HCT116 (cell line): ENCODE measurements around the gene PRSS36. TPM values are rescaled to one million over a fixed set of nuclear protein-coding genes. Genes with fewer than 3 reads are reported as not detected.

ENCODE experiments used
- ATAC-seq: fragments of 200-7000 bp; cut with Tn5 transposase; 2 replicates; pipeline ENCODE4 v1.9.1; 2020; ENCODE audit warnings: mild to moderate bottlenecking, moderate library complexity
- BruUV-seq: library from RNA; stranded (reverse); fragments of 400-500 nt; replicated peaks from 2 replicates; lab custom pipeline; 2021; lab: Mats Ljungman, UMichigan
- CTCF ChIA-PET: fragments of 300-600 bp; sonication (Branson Sonifier 250); formaldehyde crosslinking; loops from one replicate; lab custom pipeline; 2021; ENCODE audit warnings: antibody characterized with exemption; lab: Charles Lee
- POLR2A ChIA-PET: fragments of 300-600, 350-600 bp; sonication (Branson Sonifier 250); formaldehyde crosslinking; loops from one replicate; lab custom pipeline; 2021; ENCODE audit warnings: antibody characterized with exemption; lab: Charles Lee
- RAD21 ChIA-PET, 2 experiments: fragments of 300-600 bp; sonication (Branson Sonifier 250); formaldehyde crosslinking; loops; one replicate each; lab custom pipeline; 2023; ENCODE audit warnings: low total read pairs in 2 of 2; ENCODE audit not compliant: uncharacterized antibody in 2 of 2, unreplicated experiment in 2 of 2, low non-redundant PET in 1 of 2; lab: Charles Lee
- DNase-seq: peaks from one replicate; pipeline ENCODE4 v3.0.0-alpha.2; 2010; ENCODE audit warnings: low read depth, low spot score
- H2AFZ ChIP-seq: fragments of 200-600 bp; shearing (Covaris generic), sonication (generic); 2 replicates; pipeline ENCODE4 v1.6.1; 2017; ENCODE audit warnings: low read depth, mixed run types, mixed read lengths, antibody characterized with exemption, low read length; ENCODE audit not compliant: poor library complexity, severe bottlenecking
- H3K27ac ChIP-seq: 2 replicates; pipeline ENCODE4 v1.5.1; 2012; ENCODE audit warnings: low read depth, low read length
- H3K27me3 ChIP-seq: fragments of 200-600 bp; sonication (generic); 2 replicates; pipeline ENCODE4 v1.6.1; 2016; ENCODE audit warnings: mixed run types, low read length, mixed read lengths; ENCODE audit not compliant: insufficient read depth
- H3K36me3 ChIP-seq, 2 experiments: fragments of 200-500 bp in 1 of 2; fragments of 200-600 bp in 1 of 2; sonication (Bioruptor generic) in 1 of 2; sonication (generic) in 1 of 2; 2 replicates each; pipeline versions ENCODE4 v1.5.1 to v1.6.1; 2014 to 2016; ENCODE audit warnings: low read length in 2 of 2, inconsistent platforms in 1 of 2, mixed read lengths in 1 of 2, mixed run types in 1 of 2; ENCODE audit not compliant: insufficient read depth in 2 of 2, control insufficient read depth in 1 of 2
- H3K4me1 ChIP-seq, 2 experiments: fragments of 200-600 bp in 1 of 2; sonication (generic) in 1 of 2; 2 replicates each; pipeline versions ENCODE4 v1.5.1 to v1.6.1; 2012 to 2017; ENCODE audit warnings: low read length in 2 of 2, inconsistent platforms in 1 of 2, mild to moderate bottlenecking in 1 of 2, mixed read lengths in 1 of 2, mixed run types in 1 of 2, moderate library complexity in 1 of 2; ENCODE audit not compliant: insufficient read depth in 2 of 2, control insufficient read depth in 1 of 2
- H3K4me2 ChIP-seq: fragments of 200-600 bp; sonication (generic); 2 replicates; pipeline ENCODE4 v1.6.1; 2017; ENCODE audit warnings: mixed run types, low read length, mixed read lengths
- H3K4me3 ChIP-seq, 2 experiments: fragments of 200-600 bp in 1 of 2; sonication (generic) in 1 of 2; replicated peaks in 1 of 2; 2 replicates each; pipeline ENCODE4 v1.5.1; 2011 to 2016; ENCODE audit warnings: low read length in 2 of 2, control low read depth in 1 of 2, low read depth in 1 of 2, mild to moderate bottlenecking in 1 of 2, mixed read lengths in 1 of 2, mixed run types in 1 of 2
- H3K79me2 ChIP-seq: fragments of 200-600 bp; sonication (generic); 2 replicates; pipeline ENCODE4 v1.6.1; 2017; ENCODE audit warnings: mild to moderate bottlenecking, mixed run types, low read length, moderate library complexity, mixed read lengths; ENCODE audit not compliant: insufficient read depth
- H3K9ac ChIP-seq: fragments of 200-600 bp; sonication (generic); 2 replicates; pipeline ENCODE4 v1.6.1; 2016; ENCODE audit warnings: low read length, mixed read lengths
- H3K9me2 ChIP-seq: fragments of 200-600 bp; sonication (generic), shearing (Covaris generic); 2 replicates; pipeline ENCODE4 v1.6.1; 2017; ENCODE audit warnings: mixed run types, mild to moderate bottlenecking, moderate library complexity; ENCODE audit not compliant: insufficient read depth
- H3K9me3 ChIP-seq, 2 experiments: fragments of 200-500 bp in 1 of 2; fragments of 200-600 bp in 1 of 2; sonication (Bioruptor generic) in 1 of 2; sonication (generic) in 1 of 2; 2 replicates each; pipeline ENCODE4 v1.6.1; 2014 to 2017; ENCODE audit warnings: low read length in 2 of 2, mixed read lengths in 2 of 2, inconsistent platforms in 1 of 2, low read depth in 1 of 2, mild to moderate bottlenecking in 1 of 2, mixed run types in 1 of 2, moderate library complexity in 1 of 2; ENCODE audit not compliant: control insufficient read depth in 1 of 2, insufficient read depth in 1 of 2
- H4K20me1 ChIP-seq: fragments of 200-600 bp; sonication (generic), shearing (Covaris generic); 2 replicates; pipeline ENCODE4 v1.6.1; 2017; ENCODE audit warnings: mixed run types, mild to moderate bottlenecking, moderate library complexity; ENCODE audit not compliant: insufficient read depth
- CBX3 ChIP-seq: IDR thresholded peaks from 2 replicates; pipeline ENCODE4 v1.6.1; 2012; ENCODE audit warnings: low read depth
- CEBPB ChIP-seq: IDR thresholded peaks from 2 replicates; pipeline ENCODE4 v1.6.1; 2012; ENCODE audit warnings: low read depth
- ELF1 ChIP-seq: IDR thresholded peaks from 2 replicates; pipeline ENCODE4 v1.6.1; 2012; ENCODE audit warnings: low read depth, borderline replicate concordance
- EZH2 ChIP-seq: fragments of 200-600 bp; sonication (generic); IDR thresholded peaks from 2 replicates; pipeline ENCODE4 v1.6.1; 2017; ENCODE audit warnings: antibody characterized with exemption, mixed run types
- FOSL1 ChIP-seq: IDR thresholded peaks from 2 replicates; pipeline ENCODE4 v1.6.1; 2012; ENCODE audit warnings: low read depth
- JUND ChIP-seq: IDR thresholded peaks from 2 replicates; pipeline ENCODE4 v1.6.1; 2012
- POLR2A ChIP-seq: IDR thresholded peaks from 2 replicates; pipeline ENCODE4 v1.7.0; 2011; ENCODE audit warnings: borderline replicate concordance; ENCODE audit not compliant: insufficient read depth, insufficient read length; ENCODE audit errors: extremely low read depth
- POLR2AphosphoS5 ChIP-seq: IDR thresholded peaks from 2 replicates; pipeline ENCODE4 v1.6.1; 2011; ENCODE audit warnings: mild to moderate bottlenecking, low read depth, low read length, moderate library complexity
- SIN3A ChIP-seq: IDR thresholded peaks from 2 replicates; pipeline ENCODE4 v1.6.1; 2012; ENCODE audit warnings: low read depth
- SP1 ChIP-seq: IDR thresholded peaks from 2 replicates; pipeline ENCODE4 v1.6.1; 2012; ENCODE audit warnings: low read depth
- SRF ChIP-seq: IDR thresholded peaks from 2 replicates; pipeline ENCODE4 v1.6.1; 2012; ENCODE audit warnings: low read depth
- YY1 ChIP-seq: IDR thresholded peaks from 2 replicates; pipeline ENCODE4 v1.6.1; 2011; ENCODE audit warnings: low read length, low read depth, moderate library complexity, mild to moderate bottlenecking; ENCODE audit not compliant: insufficient replicate concordance; ENCODE audit errors: extremely low read depth
- ZFX ChIP-seq: fragments of 450-650 bp; IDR thresholded peaks from 2 replicates; pipeline ENCODE4 v1.6.1; 2017
- ZNF274 ChIP-seq: fragments of 200-500 bp; sonication (Bioruptor generic); IDR thresholded peaks from 2 replicates; pipeline ENCODE4 v1.6.1; 2014; ENCODE audit warnings: mild to moderate bottlenecking, low read depth, low read length, inconsistent platforms
- intact Hi-C: fragments of 100-400 bp; cut with micrococcal nuclease; formaldehyde crosslinking; loops from 2 replicates; pipeline ENCODE4 v1.10.0; 2022
- total RNA-seq: library from RNA; stranded (reverse); gene quantifications from one replicate; pipeline ENCODE4 v1.2.1, GENCODE V29; 2021; ENCODE audit not compliant: unreplicated experiment
- TF ChIP-seq, protein P1 (sequence below): IDR thresholded peaks from 2 replicates; pipeline ENCODE4 v1.6.1; 2012
- TF ChIP-seq, protein P2 (sequence below): IDR thresholded peaks from 2 replicates; pipeline ENCODE4 v1.6.1; 2012

The PRSS36 gene
- total RNA-seq, 1 experiment from 2014 or later: not detected

DNA sequence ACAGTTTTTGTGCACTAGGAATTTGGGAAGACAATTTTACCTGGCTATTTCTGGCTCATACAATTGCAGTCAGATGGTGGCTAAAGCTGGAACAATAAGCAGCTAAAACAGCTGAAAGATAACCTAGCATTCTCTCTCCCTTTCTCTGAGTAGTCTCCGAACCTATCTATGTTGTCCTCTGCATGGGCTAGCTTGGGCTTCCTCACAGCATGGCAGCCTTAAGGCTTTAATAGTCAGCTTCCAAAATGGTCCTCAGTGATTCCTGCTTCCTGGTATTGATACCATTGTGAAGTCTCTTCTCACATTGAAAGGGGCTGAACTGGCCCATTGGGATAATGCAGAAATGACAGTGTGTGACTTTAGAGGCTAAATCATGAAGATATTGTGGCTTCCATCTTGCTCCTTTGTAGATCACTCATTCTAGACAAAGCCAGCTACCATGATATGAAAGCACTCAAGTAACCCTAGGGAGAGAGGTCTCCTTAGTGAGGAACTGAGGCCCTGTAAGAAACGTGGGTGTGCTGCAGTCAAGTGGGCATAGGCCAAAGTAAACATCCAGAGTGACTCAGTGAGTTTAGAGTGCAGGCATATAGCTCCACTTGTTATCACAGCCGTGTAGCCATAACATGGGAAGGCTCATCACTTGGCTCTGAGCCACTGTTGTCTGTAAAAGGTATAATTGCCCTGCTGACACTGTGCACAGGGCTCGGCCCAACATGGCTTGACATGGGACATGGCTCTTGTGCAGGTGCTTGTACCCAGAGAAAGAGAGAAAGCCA, 49.8 kb downstream of the PRSS36 start:
- no peak overlapping the region for H3K9ac ChIP-seq
- H3K27me3 ChIP-seq: no peaks in the 10 kb centered on the region
- POLR2A ChIA-PET: interaction anchor here (0.7 to 3.5 kb wide), 3 partner anchors 17 to 408 kb away, joined by 3 to 14 read pairs (median 4); partner anchors contain the start of genes KAT8, RUSF1, ZNF646 and ZNF668
- TF ChIP-seq CBX3 (0 out of 2 replicates have a peak, but pooled peaks have one; percentile 24), POLR2AphosphoS5 (no peak), ELF1 (no peak), POLR2A (no peak), YY1 (peak; percentile 59)
- TF ChIP-seq, all 23 proteins: peak for 2
- Histone ChIP-seq H3K4me1 (peaks cover 15 to 23% of the 10 kb centered on the region in 2 experiments), H3K9me2 (no peaks in the 10 kb centered on the region), H3K9me3 (no peaks in the 10 kb centered on the region), H3K79me2 (no peaks in the 10 kb centered on the region), H3K36me3 (no peaks in the 10 kb centered on the region), H3K4me2 (no peak overlapping the region), H4K20me1 (no peaks in the 10 kb centered on the region), H3K4me3 (no peak overlapping the region), H2AFZ (no peak overlapping the region), H3K27ac (no peak overlapping the region)
- BruUV-seq: no TSS peak
- ChIA-PET CTCF (interaction anchor here (1.5 kb wide), 1 partner anchor 42 kb away, joined by 3 read pairs; no protein-coding TSS in a partner anchor), RAD21 (no interaction called here)
- DNase-seq (no peak), ATAC-seq (no peak)
- intact Hi-C loops: loop anchor here (10.0 kb wide), 1 partner anchor 145 kb away; the partner anchor contains the start of gene SETD1A

DNA sequence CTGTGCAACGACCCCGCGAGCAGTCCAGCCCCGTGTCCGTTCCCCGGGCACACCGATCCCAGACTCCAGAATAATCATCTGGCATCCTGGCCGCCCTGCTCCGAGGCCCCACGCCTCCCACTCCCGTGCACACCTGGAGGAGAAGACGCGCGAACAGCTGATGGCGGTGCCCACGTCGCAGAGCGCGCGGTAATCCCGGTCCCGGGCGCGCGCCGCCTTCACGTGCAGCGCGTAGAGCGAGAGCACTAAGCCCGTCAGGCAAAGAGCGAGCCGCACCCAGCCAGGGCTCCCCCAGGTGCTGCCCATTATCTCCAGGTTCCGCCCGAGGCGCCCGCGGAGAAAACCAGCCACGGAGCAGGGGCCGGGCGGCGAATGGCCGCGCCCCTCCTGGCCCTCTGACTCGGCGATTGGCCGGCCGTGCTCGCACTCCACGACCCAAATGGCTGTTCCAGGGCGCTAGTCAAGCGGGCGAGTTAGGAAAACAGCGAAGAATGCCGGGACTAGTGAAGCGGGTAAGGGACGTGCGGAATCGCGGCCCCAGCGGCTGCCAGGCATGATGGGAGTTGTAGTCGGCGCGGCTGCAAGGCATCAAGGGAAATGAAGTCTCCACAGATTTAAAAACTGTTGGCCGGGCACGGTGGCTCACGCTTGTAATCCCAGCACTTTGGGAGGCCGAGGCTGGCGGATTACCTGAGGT, 55.3 kb downstream of the PRSS36 start, which contains the start of gene VKORC1:
Gene VKORC1, minus strand, starts transcription at position 374 of the 697 bp plus-strand sequence. Its CDS starts 68 bp downstream, at position 306.
- ATAC-seq (peak; percentile 92), DNase-seq (peak; percentile 97)
- peak within 1 kb of the TSS; percentile 52 for H2AFZ ChIP-seq
- peaks cover 36% of the 10 kb centered on the region for H3K79me2 ChIP-seq
- H3K9ac ChIP-seq: peak within 1 kb of the TSS; percentile 91
- H3K27me3 ChIP-seq: no peaks in the 10 kb centered on the region
- peaks cover 0 to 8% of the 10 kb centered on the region in 2 experiments; a peak in 3 of 4 replicates for H3K36me3 ChIP-seq
- H3K9me3 ChIP-seq: no peaks in the 10 kb centered on the region
- no peaks in the 10 kb centered on the region for H4K20me1 ChIP-seq
- no peaks in the 10 kb centered on the region for H3K9me2 ChIP-seq
- H3K4me3 ChIP-seq: peak within 1 kb of the TSS; percentile 88 to 98
- ChIA-PET CTCF (interaction anchor here (0.7 to 1.8 kb wide), 3 partner anchors 10 to 109 kb away, joined by 3 to 24 read pairs (median 7); partner anchors contain the start of genes HSD3B7 and KAT8), RAD21 (interaction anchor here in 1 of 2 experiments (1.2 to 1.4 kb wide), 2 partner anchors 23 to 109 kb away, joined by 3 to 5 read pairs; partner anchors contain the start of genes HSD3B7 and KAT8), POLR2A (interaction anchor here (1.0 to 4.7 kb wide), 3 partner anchors 23 to 40 kb away, joined by 3 to 17 read pairs (median 8); partner anchors contain the start of gene KAT8)
- peaks cover 13 to 27% of the 10 kb centered on the region in 2 experiments for H3K4me1 ChIP-seq
- H3K4me2 ChIP-seq: peak within 1 kb of the TSS; percentile 99
- peak within 1 kb of the TSS; percentile 85 for H3K27ac ChIP-seq
- intact Hi-C loops: loop anchor here (1.0 to 10.0 kb wide), 4 partner anchors 21 to 140 kb away; partner anchors contain the start of gene SETD1A
- no TSS peak for BruUV-seq
- TF ChIP-seq CBX3: no peak
- peak; percentile 58 for TF ChIP-seq POLR2A
- no peak for TF ChIP-seq JUND
- TF ChIP-seq, protein P1, sequence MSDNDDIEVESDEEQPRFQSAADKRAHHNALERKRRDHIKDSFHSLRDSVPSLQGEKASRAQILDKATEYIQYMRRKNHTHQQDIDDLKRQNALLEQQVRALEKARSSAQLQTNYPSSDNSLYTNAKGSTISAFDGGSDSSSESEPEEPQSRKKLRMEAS: peak; percentile 67
- no peak for TF ChIP-seq ZNF274
- peak; percentile 75 for TF ChIP-seq POLR2AphosphoS5
- TF ChIP-seq CEBPB: no peak
- peak; percentile 59 for TF ChIP-seq SIN3A
- TF ChIP-seq ELF1: no peak; the same call in 1 of the 2 replicates
- peak; percentile 60 for TF ChIP-seq YY1
- no peak for TF ChIP-seq EZH2
- TF ChIP-seq ZFX: no peak
- TF ChIP-seq, protein P2, sequence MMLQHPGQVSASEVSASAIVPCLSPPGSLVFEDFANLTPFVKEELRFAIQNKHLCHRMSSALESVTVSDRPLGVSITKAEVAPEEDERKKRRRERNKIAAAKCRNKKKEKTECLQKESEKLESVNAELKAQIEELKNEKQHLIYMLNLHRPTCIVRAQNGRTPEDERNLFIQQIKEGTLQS: no peak
- no peak for TF ChIP-seq FOSL1
- TF ChIP-seq SP1: peak; percentile 64; the same call in 1 of the 2 replicates
- no peak for TF ChIP-seq SRF
